ENCODE measurements around the gene MKLN1. TPM values are rescaled to one million over a fixed set of nuclear protein-coding genes. Genes with fewer than 3 reads are reported as not detected.

Gene MKLN1
- polyA plus RNA-seq, 1 of the 3 experiments (the other 2 are of a cell fraction), result 11.0 TPM

- Histone ChIP-seq H3K27ac (ENCODE audit: low read depth in 2 of 2, low read length in 1 of 2) (no peak overlapping the region), H3K9ac (no peak overlapping the region), H3K4me3 (ENCODE audit: low read depth in 2 of 2, low read length in 1 of 2) (no peak overlapping the region), H3K36me3 (replicated peaks in 1 of 2; ENCODE audit: control insufficient read depth in 1 of 2, insufficient read depth in 2 of 2, low read length in 1 of 2) (peaks cover 37 to 82% of the 10 kb centered on the region in 2 experiments), H3F3A (replicated peaks; ENCODE audit: insufficient read depth) (peaks cover 10% of the 10 kb centered on the region), H3K79me2 (ENCODE audit: insufficient read depth) (no peaks in the 10 kb centered on the region), H3K27me3 (ENCODE audit: insufficient read depth) (no peaks in the 10 kb centered on the region), H3K9me3 (no peaks in the 10 kb centered on the region), H3K9me2 (no peaks in the 10 kb centered on the region), H2AFZ (ENCODE audit: low read depth) (no peak overlapping the region), H4K20me1 (ENCODE audit: insufficient read depth) (no peaks in the 10 kb centered on the region), H3K4me1 (ENCODE audit: control insufficient read depth in 1 of 2, insufficient read depth in 2 of 2, low read depth in 1 of 2, low read length in 1 of 2) (no peaks in the 10 kb centered on the region), H3K4me2 (no peak overlapping the region)
- WGBS (ENCODE audit: low lambda C conversion rate), result 95% methylated on average over 3 of the region's 3 CpGs
- DNase-seq, result no peak
- ChIA-PET CTCF (interaction anchor here (1.3 kb wide), 1 partner anchor 12 kb away, joined by 4 read pairs; no protein-coding TSS in a partner anchor), POLR2A (no interaction called here)
- TF ChIP-seq MXI1 (IDR thresholded peaks at IDR 0.05; ENCODE audit: low read depth, low read length), result no peak
- TF ChIP-seq TEAD4 (IDR thresholded peaks at IDR 0.05; ENCODE audit: borderline replicate concordance, insufficient read depth), result no peak
- no peak for TF ChIP-seq RXRA (IDR thresholded peaks at IDR 0.05; ENCODE audit: borderline replicate concordance, low read depth)
- TF ChIP-seq RFX5 (IDR thresholded peaks at IDR 0.05; ENCODE audit: low read length), result no peak
- TF ChIP-seq EZH2phosphoT487 (IDR thresholded peaks at IDR 0.05; ENCODE audit: borderline replicate concordance, low read depth), result no peak
- TF ChIP-seq TAF1 (IDR thresholded peaks at IDR 0.05; ENCODE audit: borderline replicate concordance, low read depth, low read length), result no peak
- TF ChIP-seq IRF3 (IDR thresholded peaks at IDR 0.05; ENCODE audit: low read depth, low read length), result no peak
- TF ChIP-seq SIN3A (IDR thresholded peaks at IDR 0.05; ENCODE audit: borderline replicate concordance, low read depth, low read length), result no peak
- no peak for TF ChIP-seq REST (IDR thresholded peaks at IDR 0.05; ENCODE audit: low read depth, low read length)
Observed at GRCh38 chr7:131456338-131456737, 128.7 kb downstream of the MKLN1 start.

GRCh38 chr7:131459256-131459655 is 131.6 kb downstream of the MKLN1 start:
- POLR2A ChIA-PET, result no interaction called here
- no peaks in the 10 kb centered on the region for H3K9me2 ChIP-seq
- peaks cover 34 to 92% of the 10 kb centered on the region in 2 experiments for H3K36me3 ChIP-seq (replicated peaks in 1 of 2; ENCODE audit: control insufficient read depth in 1 of 2, insufficient read depth in 2 of 2, low read length in 1 of 2)
- H3K9ac ChIP-seq, result no peak overlapping the region
- H2AFZ ChIP-seq (ENCODE audit: low read depth), result no peak overlapping the region
- no peak for DNase-seq
- H3K27me3 ChIP-seq (ENCODE audit: insufficient read depth), result no peaks in the 10 kb centered on the region
- H3K9me3 ChIP-seq, result no peaks in the 10 kb centered on the region
- H3K79me2 ChIP-seq (ENCODE audit: insufficient read depth), result no peaks in the 10 kb centered on the region
- no peak overlapping the region for H3K27ac ChIP-seq (ENCODE audit: low read depth in 2 of 2, low read length in 1 of 2)
- H3K4me2 ChIP-seq, result no peak overlapping the region
- H3F3A ChIP-seq (replicated peaks; ENCODE audit: insufficient read depth), result peaks cover 18% of the 10 kb centered on the region
- H3K4me1 ChIP-seq (ENCODE audit: control insufficient read depth in 1 of 2, insufficient read depth in 2 of 2, low read depth in 1 of 2, low read length in 1 of 2), result no peaks in the 10 kb centered on the region
- CTCF ChIA-PET, result interaction anchor here (0.5 to 1.7 kb wide), 3 partner anchors 8 to 527 kb away, joined by 3 to 5 read pairs (median 3); no protein-coding TSS in a partner anchor
- TF ChIP-seq MEF2A (IDR thresholded peaks at IDR 0.05; ENCODE audit: borderline replicate concordance, low read depth), result no peak
- no peaks in the 10 kb centered on the region for H4K20me1 ChIP-seq (ENCODE audit: insufficient read depth)
- no peak overlapping the region for H3K4me3 ChIP-seq (ENCODE audit: low read depth in 2 of 2, low read length in 1 of 2)
- 100% methylated on average over 1 of the region's 1 CpG for WGBS (ENCODE audit: low lambda C conversion rate)

Measured in SK-N-SH (cell line).